GM19351 (cell line): ENCODE results near the gene TAF11L4.
A peak's percentile ranks its signal among the peaks of the same experiment; 100 is the strongest.
"Not testable (repeated sequence)": the region's sequence is repeated elsewhere in the genome, so short reads cannot be mapped to it uniquely, and the experiment has no call there.

Experiments used
- ATAC-seq: cut with Tn5 transposase; IDR thresholded peaks from one replicate; pipeline ENCODE4 v1.9.1; 2021; ENCODE audit warnings: mild to moderate bottlenecking, moderate library complexity; ENCODE audit not compliant: unreplicated experiment

Gene TAF11L4

GRCh38 chr5:17521501-17521900 lies at the start of gene TAF11L4:
TAF11L4 (plus strand) TSS chr5:17521801.
- ATAC-seq: not testable (repeated sequence)

- ATAC-seq: peak; percentile 79
These were observed 46.5 kb upstream of the TAF11L4 start for GRCh38 chr5:17475064-17475463.

DNA sequence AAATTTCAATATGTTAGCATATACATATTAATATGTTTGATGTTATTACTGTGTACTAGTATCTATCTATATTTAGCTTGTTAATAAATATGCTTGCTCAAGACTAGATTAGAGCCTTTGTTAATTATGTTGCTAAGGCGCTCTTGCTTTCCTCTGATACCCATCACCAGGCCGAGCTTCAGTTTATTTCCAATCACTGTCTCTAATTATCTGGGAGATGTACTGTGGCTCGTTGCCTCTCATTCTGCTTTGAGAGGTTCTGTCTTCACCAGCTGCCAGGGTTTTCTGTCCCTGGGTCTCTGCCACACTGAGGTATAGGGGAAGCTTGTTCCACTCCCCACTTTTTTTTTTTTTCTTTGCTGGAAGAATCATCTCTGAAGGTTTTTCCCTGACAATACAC lies 44.6 kb upstream of the TAF11L4 start:
- ATAC-seq: no peak

DNA sequence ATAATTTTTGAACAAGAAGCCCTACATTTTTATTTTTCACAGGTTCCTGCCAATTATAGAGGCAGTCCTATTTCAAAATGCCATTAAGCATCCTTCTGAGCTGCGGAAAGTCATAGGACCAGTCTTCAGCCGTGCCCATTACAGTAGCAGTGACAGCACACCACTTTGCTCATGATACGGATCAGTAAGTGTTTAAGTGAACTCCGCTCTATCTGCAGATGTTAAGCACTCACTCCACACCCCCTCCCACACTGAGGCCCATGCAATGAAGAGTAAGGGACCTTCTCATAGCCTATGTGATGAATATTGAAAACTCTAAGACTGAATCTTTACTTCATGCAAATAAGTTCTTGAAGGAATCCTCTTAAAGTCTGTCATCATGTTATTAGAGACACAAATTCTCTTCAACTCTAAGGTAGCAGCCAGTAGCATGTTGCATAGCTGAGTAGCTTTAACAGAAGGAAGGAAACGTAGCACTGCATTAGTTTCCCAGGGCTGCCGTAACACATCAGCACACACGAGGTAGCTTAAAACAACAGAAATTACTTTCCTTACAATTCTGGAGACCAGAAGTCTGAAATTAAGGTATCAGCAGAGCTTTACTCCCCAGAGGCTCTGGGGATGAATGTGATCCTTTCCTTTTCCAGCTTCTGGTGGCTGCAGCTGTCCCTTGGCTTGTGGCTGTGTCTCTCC lies 43.9 kb upstream of the TAF11L4 start:
- no peak for ATAC-seq

- ATAC-seq: no peak
These were observed 40.2 kb upstream of the TAF11L4 start for GRCh38 chr5:17481378-17481777.

DNA sequence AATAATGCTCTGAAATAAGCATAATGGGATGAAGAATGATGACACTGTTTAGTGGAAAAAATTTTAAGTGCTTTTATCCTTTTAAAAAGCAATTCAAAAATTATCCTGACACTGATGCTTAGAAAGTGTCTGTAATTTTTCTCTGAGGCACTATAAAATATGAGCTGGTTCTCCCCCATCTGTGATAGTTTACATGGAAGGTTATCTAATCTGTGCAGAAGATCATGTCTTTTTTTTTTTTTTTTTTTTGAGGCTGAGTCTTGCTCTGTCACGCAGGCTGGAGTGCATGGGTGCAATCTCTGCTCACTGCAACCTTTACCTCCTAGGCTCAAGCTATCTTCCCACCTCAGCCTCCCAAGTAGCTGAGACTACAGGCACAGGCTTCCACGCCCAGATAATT lies 38.8 kb upstream of the TAF11L4 start:
- no peak for ATAC-seq

GRCh38 chr5:17486464-17487173 lies 35.0 kb upstream of the TAF11L4 start:
- ATAC-seq: not testable (repeated sequence)

DNA sequence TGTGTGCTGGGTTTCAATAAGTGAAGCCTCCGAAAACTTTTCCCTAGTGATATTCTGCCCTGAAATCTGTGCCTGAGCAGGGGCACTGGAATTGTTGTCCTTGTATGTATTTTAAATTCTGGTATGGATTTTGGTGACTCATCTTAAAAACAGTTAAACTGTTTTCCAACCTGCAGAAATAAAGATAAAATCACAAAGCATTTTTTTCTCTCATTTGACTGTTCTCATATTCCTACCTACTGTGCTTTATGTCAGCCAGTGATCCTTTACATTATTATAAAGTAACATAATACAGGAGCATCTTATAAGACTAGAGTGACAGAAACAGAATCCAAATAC lies 34.5 kb upstream of the TAF11L4 start:
- ATAC-seq: no peak

DNA sequence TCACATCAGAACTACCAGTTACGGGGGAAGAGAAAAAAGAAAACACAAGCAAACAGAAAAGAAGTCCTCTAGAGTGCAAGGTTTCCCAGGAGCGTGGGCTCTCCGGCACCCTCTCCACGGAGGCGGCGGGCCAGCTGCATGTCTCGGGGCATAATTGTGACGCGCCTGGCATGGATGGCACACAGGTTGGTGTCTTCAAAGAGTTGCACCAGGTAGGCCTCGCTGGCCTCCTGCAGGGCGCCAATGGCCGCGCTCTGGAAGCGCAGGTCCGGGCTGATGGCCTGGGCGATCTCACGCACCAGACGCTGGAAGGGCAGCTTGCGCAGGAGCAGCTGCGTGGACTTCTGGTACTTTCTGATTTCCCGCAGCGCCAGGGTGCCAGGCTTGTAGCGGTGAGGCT lies 30.3 kb upstream of the TAF11L4 start:
- not testable (repeated sequence) for ATAC-seq

GRCh38 chr5:17492770-17493169 lies 28.8 kb upstream of the TAF11L4 start:
- no peak for ATAC-seq

DNA sequence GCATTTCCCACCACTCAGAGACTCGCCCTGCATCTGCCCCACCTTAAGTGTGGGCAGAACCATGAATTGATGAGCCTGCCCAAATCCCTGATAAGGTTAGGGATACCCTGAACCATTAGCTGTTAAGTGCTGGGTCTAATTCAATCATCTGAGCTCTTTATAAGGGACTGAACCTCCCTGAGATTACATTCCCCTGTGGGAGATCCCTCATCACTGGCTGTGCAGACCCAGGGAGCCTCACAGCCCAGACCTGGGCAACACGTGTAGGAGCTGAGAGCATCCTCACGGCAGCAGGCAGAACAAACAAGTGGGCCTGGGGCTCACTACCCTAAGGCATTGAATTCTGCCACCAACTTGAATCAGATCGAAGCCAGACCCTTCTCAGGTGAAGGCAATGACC lies 24.2 kb upstream of the TAF11L4 start:
- no peak for ATAC-seq

- not testable (repeated sequence) for ATAC-seq
These were observed 23.7 kb upstream of the TAF11L4 start, which contains the start of gene TAF11L2 for GRCh38 chr5:17497931-17498330. TAF11L2 (plus strand) TSS chr5:17498231.

DNA sequence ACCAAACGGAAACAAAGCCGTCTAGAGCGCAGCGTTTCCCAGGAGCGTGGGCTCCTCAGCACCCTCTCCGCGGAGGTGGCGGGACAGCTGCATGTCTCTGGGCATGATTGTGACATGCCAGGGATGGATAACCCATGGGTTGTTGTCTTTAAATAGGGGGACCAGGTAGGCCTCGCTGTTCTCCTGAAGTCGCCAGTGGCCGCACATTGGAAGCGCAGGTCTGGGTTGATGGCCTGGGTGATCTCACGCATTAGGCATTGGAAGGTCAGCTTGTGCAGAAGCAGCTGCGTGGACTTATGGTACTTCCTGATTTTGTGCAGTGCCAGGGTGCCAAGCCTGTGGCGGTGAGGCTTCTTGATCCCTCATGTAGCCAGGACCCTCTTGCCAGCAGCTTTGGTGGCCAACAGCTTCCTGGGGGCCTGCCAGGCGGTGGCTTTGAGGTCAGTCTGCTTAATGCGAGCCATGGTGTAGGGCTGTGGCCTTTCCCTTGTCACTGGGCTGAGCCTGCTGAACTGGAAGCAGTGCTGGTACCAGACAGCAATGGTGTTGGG lies 9.8 kb upstream of the TAF11L4 start:
- ATAC-seq: no peak

DNA sequence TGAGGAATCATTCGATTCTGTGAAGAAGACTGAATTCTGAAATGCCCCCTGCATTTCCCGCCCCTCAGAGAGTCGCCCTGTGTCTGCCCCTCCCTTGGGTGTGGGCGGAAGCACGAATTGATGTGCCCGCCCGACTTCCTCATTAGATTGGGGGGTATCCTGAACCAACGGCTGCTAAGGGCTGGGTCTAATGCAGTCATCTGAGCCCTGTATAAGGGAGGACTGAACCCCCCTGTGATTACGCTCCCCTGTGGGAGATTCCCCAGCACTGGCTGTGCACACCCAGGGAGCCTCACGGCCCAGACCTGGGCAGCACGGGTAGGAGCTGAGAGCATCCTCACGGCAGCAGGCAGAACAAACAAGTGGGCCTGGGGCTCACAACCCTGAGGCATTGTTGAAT lies 4.1 kb upstream of the TAF11L4 start:
- not testable (repeated sequence) for ATAC-seq

DNA sequence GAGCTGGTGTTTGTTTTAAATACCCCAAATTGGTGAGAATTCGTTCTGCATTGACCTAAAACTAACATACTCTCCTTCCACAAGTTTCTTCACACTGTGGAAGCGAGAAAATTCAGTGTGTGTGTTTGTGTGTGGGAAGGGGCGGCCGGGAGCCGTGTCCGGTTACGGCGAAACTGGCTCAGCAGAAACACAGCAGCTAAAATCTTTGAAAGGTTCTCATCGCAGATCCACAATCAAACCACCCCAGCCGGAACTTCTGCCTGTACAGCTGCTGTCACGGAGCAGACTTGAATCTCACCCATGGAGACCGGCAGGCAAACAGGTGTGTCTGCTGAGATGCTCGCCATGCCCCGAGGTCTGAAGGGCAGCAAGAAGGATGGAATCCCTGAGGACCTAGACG lies 3.5 kb upstream of the TAF11L4 start, which contains the start of gene TAF11L3:
TSS of gene TAF11L3 (plus strand) at position 301 of the 400 bp plus-strand sequence.
- not testable (repeated sequence) for ATAC-seq

GRCh38 chr5:17519508-17519907 lies 2.1 kb upstream of the TAF11L4 start:
- ATAC-seq: not testable (repeated sequence)

- ATAC-seq: not testable (repeated sequence)
These were observed 3.3 kb downstream of the TAF11L4 start, which contains the start of gene TAF11L5 for GRCh38 chr5:17524935-17525334. TAF11L5 (plus strand) TSS chr5:17525235.

GRCh38 chr5:17526504-17526903 lies 4.9 kb downstream of the TAF11L4 start:
- not testable (repeated sequence) for ATAC-seq

GRCh38 chr5:17528369-17528768 lies 6.8 kb downstream of the TAF11L4 start, which contains the start of gene TAF11L6:
TAF11L6 (plus strand) TSS chr5:17528669.
- not testable (repeated sequence) for ATAC-seq
